SK-N-SH treated with all-trans-retinoic acid at 6 μM for 48 hours (cell line): ENCODE results near the gene MCM8.

ENCODE experiments used
- ATAC-seq: fragments of 200-7000 bp; cut with Tn5 transposase; 3 replicates; pipeline ENCODE4 v1.9.1; 2020; ENCODE audit warnings: mild to moderate bottlenecking, moderate library complexity
- ARNTL ChIP-seq: fragments of 450-650 bp; formaldehyde crosslinking; IDR thresholded peaks from 2 replicates; pipeline ENCODE4 v1.5.0; 2020; ENCODE audit warnings: low read depth, mild to moderate bottlenecking, moderate library complexity, borderline replicate concordance
- CSDC2 ChIP-seq: fragments of 250-450 bp; sonication (Bioruptor Pico); IDR thresholded peaks from 2 replicates; pipeline ENCODE4 v1.5.0; 2020; ENCODE audit warnings: mild to moderate bottlenecking, moderate library complexity
- ESRRG ChIP-seq: fragments of 250-450 bp; sonication (Bioruptor Pico); IDR thresholded peaks from 2 replicates; pipeline ENCODE4 v1.6.1; 2021; ENCODE audit warnings: mild to moderate bottlenecking
- GLIS3 ChIP-seq: fragments of 250-450 bp; sonication (Bioruptor Pico); IDR thresholded peaks from 2 replicates; pipeline ENCODE4 v1.5.0; 2020; ENCODE audit warnings: mild to moderate bottlenecking, moderate library complexity
- ISL1 ChIP-seq: fragments of 250-450 bp; sonication (Bioruptor Pico); IDR thresholded peaks from 2 replicates; pipeline ENCODE4 v2.1.2; 2022; ENCODE audit warnings: mild to moderate bottlenecking, moderate library complexity
- OSR1 ChIP-seq: fragments of 250-450 bp; sonication (Bioruptor Pico); IDR thresholded peaks from 2 replicates; pipeline ENCODE4 v1.8.0; 2022; ENCODE audit warnings: moderate library complexity, mild to moderate bottlenecking, inconsistent platforms
- PATZ1 ChIP-seq: fragments of 250-450 bp; sonication (Bioruptor Pico); IDR thresholded peaks from 2 replicates; pipeline ENCODE4 v1.8.0; 2020; ENCODE audit warnings: mild to moderate bottlenecking, moderate library complexity, borderline replicate concordance
- POU6F1 ChIP-seq: fragments of 250-450 bp; sonication (Bioruptor Pico); IDR thresholded peaks from 2 replicates; pipeline ENCODE4 v1.8.0; 2021; ENCODE audit warnings: low read depth, mild to moderate bottlenecking, moderate library complexity, borderline replicate concordance
- PPARA ChIP-seq: fragments of 250-450 bp; sonication (Bioruptor Pico); IDR thresholded peaks from 2 replicates; pipeline ENCODE4 v1.5.0; 2020; ENCODE audit warnings: mild to moderate bottlenecking, borderline replicate concordance
- RARB ChIP-seq: fragments of 250-450 bp; sonication (Bioruptor Pico); IDR thresholded peaks from 2 replicates; pipeline ENCODE4 v1.8.0; 2021; ENCODE audit warnings: mild to moderate bottlenecking, moderate library complexity
- SNAI2 ChIP-seq: fragments of 250-450 bp; sonication (Bioruptor Pico); IDR thresholded peaks from 2 replicates; pipeline ENCODE4 v1.5.0; 2020; ENCODE audit warnings: mild to moderate bottlenecking, moderate library complexity
- TOX ChIP-seq: fragments of 250-450 bp; sonication (Bioruptor Pico); IDR thresholded peaks from 2 replicates; pipeline ENCODE4 v1.8.0; 2021; ENCODE audit warnings: mild to moderate bottlenecking, moderate library complexity, borderline replicate concordance
- ZC3H10 ChIP-seq: fragments of 250-450 bp; sonication (Bioruptor Pico); IDR thresholded peaks from 2 replicates; pipeline ENCODE4 v1.5.1; 2021; ENCODE audit warnings: mild to moderate bottlenecking, moderate library complexity
- ZFP3 ChIP-seq: fragments of 250-450 bp; sonication (Bioruptor Pico); IDR thresholded peaks from 2 replicates; pipeline ENCODE4 v1.5.0; 2020; ENCODE audit warnings: mild to moderate bottlenecking, moderate library complexity
- ZNF565 ChIP-seq: fragments of 450-650 bp; formaldehyde crosslinking; conservative IDR thresholded peaks from 2 replicates; pipeline ENCODE4 v1.5.0; 2020; ENCODE audit warnings: low read depth, mild to moderate bottlenecking, moderate library complexity
- ZNF70 ChIP-seq: fragments of 450-650 bp; formaldehyde crosslinking; IDR thresholded peaks from 2 replicates; pipeline ENCODE4 v1.5.0; 2020; ENCODE audit warnings: mild to moderate bottlenecking, moderate library complexity
- TF ChIP-seq, protein P1 (sequence below): fragments of 250-450 bp; sonication (Bioruptor Pico); IDR thresholded peaks from 2 replicates; pipeline ENCODE4 v1.5.1; 2020; ENCODE audit warnings: low read depth, mild to moderate bottlenecking, moderate library complexity
- TF ChIP-seq, protein P2 (sequence below): fragments of 250-450 bp; sonication (Bioruptor Pico); IDR thresholded peaks from 2 replicates; pipeline ENCODE4 v1.5.1; 2021; ENCODE audit warnings: mild to moderate bottlenecking, moderate library complexity
- TF ChIP-seq, protein P3 (sequence below): fragments of 250-450 bp; sonication (Bioruptor Pico); IDR thresholded peaks from 2 replicates; pipeline ENCODE4 v1.5.0; 2020; ENCODE audit warnings: mild to moderate bottlenecking, moderate library complexity

The MCM8 gene

GRCh38 chr20:5949943-5950270 lies 545 bp upstream of the MCM8 start:
- no peak for TF ChIP-seq ZFP3
- ATAC-seq, result peak; percentile 20

- TF ChIP-seq, protein P1, sequence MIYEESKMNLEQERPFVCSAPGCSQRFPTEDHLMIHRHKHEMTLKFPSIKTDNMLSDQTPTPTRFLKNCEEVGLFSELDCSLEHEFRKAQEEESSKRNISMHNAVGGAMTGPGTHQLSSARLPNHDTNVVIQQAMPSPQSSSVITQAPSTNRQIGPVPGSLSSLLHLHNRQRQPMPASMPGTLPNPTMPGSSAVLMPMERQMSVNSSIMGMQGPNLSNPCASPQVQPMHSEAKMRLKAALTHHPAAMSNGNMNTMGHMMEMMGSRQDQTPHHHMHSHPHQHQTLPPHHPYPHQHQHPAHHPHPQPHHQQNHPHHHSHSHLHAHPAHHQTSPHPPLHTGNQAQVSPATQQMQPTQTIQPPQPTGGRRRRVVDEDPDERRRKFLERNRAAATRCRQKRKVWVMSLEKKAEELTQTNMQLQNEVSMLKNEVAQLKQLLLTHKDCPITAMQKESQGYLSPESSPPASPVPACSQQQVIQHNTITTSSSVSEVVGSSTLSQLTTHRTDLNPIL (CRISPR knock-in tag), result no peak
- TF ChIP-seq ARNTL (CRISPR knock-in tag) (no peak), GLIS3 (CRISPR knock-in tag) (no peak), ZC3H10 (CRISPR knock-in tag) (no peak)
- TF ChIP-seq, protein P2, sequence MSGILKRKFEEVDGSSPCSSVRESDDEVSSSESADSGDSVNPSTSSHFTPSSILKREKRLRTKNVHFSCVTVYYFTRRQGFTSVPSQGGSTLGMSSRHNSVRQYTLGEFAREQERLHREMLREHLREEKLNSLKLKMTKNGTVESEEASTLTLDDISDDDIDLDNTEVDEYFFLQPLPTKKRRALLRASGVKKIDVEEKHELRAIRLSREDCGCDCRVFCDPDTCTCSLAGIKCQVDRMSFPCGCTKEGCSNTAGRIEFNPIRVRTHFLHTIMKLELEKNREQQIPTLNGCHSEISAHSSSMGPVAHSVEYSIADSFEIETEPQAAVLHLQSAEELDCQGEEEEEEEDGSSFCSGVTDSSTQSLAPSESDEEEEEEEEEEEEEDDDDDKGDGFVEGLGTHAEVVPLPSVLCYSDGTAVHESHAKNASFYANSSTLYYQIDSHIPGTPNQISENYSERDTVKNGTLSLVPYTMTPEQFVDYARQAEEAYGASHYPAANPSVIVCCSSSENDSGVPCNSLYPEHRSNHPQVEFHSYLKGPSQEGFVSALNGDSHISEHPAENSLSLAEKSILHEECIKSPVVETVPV (CRISPR knock-in tag), result no peak
These were observed 17.0 kb downstream of the MCM8 start for GRCh38 chr20:5967469-5967868.

GRCh38 chr20:5968462-5968861 lies 18.0 kb downstream of the MCM8 start:
- no peak for TF ChIP-seq ZNF70 (CRISPR knock-in tag)
- TF ChIP-seq PATZ1 (CRISPR knock-in tag), result no peak
- no peak for TF ChIP-seq RARB (CRISPR knock-in tag)
- no peak for TF ChIP-seq SNAI2 (CRISPR knock-in tag)
- no peak for TF ChIP-seq CSDC2 (CRISPR knock-in tag)
- TF ChIP-seq, protein P1 (CRISPR knock-in tag), result no peak
- TF ChIP-seq OSR1 (CRISPR knock-in tag), result no peak
- no peak for TF ChIP-seq ISL1 (CRISPR knock-in tag)
- no peak for TF ChIP-seq ESRRG
- no peak for TF ChIP-seq GLIS3 (CRISPR knock-in tag)
- TF ChIP-seq, protein P2 (CRISPR knock-in tag), result no peak
- TF ChIP-seq ZFP3, result no peak
- TF ChIP-seq, protein P3, sequence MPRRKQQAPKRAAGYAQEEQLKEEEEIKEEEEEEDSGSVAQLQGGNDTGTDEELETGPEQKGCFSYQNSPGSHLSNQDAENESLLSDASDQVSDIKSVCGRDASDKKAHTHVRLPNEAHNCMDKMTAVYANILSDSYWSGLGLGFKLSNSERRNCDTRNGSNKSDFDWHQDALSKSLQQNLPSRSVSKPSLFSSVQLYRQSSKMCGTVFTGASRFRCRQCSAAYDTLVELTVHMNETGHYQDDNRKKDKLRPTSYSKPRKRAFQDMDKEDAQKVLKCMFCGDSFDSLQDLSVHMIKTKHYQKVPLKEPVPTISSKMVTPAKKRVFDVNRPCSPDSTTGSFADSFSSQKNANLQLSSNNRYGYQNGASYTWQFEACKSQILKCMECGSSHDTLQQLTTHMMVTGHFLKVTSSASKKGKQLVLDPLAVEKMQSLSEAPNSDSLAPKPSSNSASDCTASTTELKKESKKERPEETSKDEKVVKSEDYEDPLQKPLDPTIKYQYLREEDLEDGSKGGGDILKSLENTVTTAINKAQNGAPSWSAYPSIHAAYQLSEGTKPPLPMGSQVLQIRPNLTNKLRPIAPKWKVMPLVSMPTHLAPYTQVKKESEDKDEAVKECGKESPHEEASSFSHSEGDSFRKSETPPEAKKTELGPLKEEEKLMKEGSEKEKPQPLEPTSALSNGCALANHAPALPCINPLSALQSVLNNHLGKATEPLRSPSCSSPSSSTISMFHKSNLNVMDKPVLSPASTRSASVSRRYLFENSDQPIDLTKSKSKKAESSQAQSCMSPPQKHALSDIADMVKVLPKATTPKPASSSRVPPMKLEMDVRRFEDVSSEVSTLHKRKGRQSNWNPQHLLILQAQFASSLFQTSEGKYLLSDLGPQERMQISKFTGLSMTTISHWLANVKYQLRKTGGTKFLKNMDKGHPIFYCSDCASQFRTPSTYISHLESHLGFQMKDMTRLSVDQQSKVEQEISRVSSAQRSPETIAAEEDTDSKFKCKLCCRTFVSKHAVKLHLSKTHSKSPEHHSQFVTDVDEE (CRISPR knock-in tag), result no peak
- TF ChIP-seq TOX (CRISPR knock-in tag), result no peak
- no peak for TF ChIP-seq PPARA (CRISPR knock-in tag)
- no peak for TF ChIP-seq ZC3H10 (CRISPR knock-in tag)
- ATAC-seq, result no peak

More at GRCh38 chr20:5967469-5967868, 17.0 kb downstream of the MCM8 start:
- no peak for ATAC-seq

DNA sequence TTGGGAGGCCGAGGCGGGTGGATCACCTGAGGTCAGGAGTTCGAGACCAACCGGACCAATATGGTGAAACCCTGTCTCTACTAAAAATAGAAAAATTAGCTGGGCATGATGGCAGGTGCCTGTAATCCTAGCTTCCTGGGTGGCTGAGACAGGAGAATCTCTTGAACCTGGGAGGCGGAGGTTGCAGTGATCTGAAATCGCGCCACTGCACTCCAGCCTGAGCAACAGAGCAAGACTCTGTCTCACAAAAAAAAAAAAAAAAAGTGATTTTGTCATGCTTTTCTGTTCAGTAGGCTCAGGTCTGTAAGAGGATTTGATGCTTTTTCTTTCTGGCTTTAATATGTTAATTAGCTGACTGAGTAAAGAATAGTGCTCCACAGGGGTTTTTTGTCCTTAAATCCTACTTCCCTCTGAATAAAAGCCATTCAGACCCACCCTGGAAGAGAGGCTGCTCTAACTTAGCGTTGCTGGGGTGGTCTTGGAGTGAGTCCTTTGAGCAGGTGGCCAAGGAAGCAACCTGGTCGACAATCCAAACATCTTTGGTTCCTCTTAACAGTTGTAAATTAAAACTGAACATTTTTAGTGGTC lies 19.0 kb downstream of the MCM8 start:
- no peak for ATAC-seq
- TF ChIP-seq POU6F1, result no peak
- TF ChIP-seq ZNF565 (CRISPR knock-in tag), result no peak
- TF ChIP-seq ZNF70 (CRISPR knock-in tag), result no peak
- TF ChIP-seq PPARA (CRISPR knock-in tag), result no peak
- no peak for TF ChIP-seq ZC3H10 (CRISPR knock-in tag)
